ENCODE results near the gene PRKCA.
"Not testable (repeated sequence)": the region's sequence is repeated elsewhere in the genome, so short reads cannot be mapped to it uniquely, and the experiment has no call there.

The PRKCA gene

DNA sequence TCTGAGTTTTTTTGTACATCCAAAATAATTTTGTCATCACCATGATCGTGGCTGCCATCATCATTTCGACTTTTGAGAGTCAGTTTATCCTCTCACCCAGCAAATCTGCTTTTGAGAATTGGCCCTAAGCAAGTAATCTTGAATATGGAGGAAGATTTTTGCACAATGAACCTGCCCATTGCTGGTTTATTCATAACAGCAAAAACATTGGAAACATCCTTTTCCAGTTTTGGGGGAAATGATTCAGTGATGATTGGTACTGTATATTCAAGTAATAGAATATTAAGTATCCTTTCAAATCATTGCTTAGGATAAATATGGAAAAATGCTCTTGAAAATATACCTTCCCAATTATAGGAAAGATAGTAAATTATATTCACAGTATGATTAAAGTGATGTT, 53.1 kb downstream of the PRKCA start:
- DNase-seq = no peak

DNA sequence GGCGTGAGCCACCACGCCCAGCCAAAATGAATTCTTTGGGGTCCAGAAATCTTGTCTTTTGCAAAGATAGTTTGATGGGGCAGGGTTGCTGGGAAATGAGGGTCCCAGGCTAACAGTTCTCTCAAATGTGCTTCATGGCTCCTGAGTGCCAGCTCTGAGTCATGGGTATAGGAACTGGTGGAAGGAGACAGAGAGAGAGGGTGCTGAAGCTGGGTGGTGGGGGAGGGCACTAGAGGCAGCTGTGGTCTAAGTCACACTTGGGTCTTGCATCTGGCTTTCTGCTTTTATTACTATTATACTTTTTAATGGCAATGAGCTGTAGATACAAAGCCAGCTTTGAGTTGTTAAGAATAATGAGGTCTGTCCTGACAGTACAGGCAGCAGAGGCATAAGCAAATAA, 54.6 kb downstream of the PRKCA start:
- no peak for DNase-seq

DNA sequence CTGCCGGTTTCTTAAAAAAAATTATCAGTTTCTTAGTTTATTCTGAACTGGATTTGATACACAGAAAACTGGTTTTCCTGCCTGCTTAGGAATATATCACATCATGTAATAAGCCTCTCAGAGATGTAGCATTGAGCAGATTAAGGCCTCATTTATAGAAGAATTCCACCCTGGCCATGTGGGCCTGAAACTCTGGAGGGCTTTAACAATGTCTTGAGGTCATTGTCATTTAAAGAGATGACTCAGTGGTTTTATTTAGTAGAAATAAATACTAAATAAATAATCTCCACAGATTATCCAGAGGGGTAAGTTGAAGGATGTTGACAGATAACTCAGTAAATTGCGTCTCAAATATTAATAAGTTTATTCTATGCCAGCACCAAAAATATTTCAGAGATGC, 56.9 kb downstream of the PRKCA start:
- no peak for DNase-seq

DNA sequence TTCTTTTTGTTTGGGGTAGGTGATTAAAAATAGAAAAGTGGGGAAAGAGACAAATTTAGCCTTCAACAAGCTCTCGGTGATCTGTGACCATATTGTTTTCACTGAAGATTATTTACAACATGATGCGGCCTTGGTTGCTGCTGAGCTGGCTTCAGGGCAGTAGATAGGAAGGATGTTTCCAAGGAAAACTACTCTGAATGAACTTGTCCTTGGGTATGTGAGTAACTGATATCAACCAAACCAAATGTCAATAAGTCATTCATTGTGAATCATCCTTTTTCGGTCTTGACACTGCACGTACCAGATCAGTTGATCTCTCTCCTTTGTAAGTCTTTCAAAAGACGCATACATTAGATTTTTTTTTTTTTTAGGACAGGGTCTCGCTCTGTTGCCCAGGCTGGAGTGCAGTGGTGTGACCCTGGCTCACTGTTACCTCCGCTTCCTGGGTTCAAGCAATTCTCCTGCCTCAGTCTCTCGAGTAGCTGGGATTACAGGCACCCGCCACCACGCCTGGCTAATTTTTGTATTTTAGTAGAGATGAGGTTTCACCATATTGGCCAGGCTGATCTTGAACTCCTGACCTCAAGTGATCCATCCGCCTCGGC, 58.6 kb downstream of the PRKCA start:
- not testable (repeated sequence) for DNase-seq

DNA sequence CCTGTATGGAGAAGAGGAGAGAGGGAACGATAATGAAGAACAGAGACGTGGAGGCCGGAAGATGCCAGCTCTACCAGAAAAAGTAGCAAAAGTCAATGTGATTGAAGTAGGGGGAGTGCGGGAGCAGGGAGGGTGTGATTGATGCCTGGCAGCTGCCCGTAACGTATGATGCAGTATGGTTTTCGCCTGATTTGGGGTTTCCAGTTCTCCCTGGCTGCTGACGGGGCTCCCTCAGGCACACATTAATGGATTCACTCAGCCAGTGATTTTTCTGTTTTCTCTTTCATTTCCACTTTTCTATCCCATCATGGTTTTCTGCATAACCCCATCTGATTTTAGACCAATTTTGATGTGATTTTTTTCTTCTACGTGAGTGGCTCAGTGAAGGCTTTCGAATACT, 62.1 kb downstream of the PRKCA start:
- DNase-seq = no peak

DNA sequence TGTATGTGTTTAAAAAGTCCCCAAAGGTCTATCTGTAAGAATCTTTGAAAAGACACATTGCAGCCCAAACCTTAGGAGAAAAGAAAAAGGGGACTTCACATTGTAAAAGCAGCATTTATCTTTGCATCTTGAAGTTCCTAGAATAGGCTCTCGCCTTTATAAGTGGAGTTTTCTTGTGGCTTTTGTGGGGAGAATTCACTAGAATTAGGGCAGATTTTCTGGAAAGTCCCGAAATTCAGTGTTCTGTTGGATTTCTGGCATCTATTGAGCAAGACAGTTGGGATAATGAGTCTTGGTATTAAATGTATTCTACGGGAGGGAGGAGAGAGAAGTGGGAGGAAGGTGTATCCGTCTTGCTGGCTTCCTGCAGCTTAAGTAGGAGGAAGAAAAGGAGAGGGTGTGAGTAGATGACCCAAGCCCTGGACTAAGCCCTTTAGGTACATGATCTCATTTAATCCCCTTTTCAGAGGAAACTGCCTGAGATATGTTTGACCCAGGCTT, 62.6 kb downstream of the PRKCA start:
- no peak for DNase-seq

DNA sequence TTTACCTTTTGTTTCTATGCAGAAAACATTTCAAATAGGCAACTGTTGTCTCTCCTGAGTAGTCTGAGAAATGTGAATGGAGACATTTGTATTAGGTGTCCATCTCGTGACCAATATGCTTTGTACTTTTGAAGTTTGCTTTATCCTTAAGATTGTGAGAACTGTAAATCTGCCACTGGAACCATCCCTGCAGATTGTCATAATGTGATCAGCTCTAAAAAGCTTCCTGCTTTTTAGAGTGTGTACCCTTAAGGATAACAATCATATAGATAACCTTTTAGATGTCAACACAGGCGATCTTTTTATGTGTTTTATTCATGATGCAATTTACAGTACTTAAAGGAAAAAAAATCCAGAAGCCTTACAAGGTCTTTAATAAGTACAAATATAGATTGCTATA, 63.5 kb downstream of the PRKCA start:
- DNase-seq = no peak

DNA sequence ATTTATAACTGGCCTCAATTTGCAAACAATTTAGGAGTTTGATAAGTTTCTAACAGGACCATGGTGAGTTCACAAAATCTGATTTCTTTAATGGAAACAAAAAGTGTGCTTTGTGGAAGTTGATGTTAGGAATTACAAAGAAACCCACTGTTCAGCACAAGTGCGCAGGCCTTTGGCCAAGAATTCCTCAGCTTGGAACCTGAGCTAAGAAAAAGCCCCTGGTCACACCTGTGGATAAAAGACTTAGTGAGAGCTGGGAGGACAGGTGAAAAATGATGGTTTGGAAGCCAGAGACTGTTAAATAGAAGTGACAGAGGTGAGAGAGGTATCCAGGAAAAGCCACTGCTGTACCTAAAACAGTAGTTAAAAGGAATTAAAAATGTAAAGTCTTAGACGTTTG, 64.7 kb downstream of the PRKCA start:
- no peak for DNase-seq

DNA sequence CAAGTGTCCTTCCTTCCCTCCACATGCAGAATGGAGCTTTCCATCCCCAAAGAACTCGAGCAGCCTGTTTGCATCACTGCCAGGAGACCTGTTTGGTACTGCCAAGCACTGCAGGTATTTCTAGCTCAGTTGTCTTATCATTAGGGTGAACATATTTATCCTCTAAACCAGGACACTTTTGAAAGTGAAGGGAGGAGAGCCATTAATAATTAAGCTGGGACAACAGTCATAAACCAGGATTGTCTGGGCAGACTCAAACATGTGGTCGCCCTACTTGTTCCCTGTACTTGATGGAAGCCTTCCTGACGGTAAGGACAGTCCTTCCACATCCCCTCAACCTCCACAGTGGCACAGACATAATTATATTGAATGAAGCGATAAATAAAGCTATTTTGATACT, 67.4 kb downstream of the PRKCA start:
- DNase-seq = no peak

DNA sequence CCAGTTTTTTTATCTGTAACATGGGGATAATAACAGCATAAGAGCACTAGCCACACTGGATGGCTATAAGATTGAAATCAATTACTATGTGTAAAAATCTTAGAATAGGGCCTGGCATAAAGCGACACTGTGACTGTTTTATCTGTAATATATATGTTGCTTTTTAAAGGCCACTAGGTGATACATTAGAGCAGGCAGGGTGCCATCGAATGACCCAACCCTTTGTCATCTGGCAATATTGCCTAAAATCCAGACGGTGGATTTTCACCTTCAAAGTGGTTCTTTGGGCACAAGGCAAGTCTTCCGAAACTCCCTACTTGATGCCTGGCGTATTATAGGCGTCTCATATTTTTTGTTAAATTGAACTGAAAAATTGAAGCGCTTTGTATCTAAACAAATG, 69.1 kb downstream of the PRKCA start:
- no peak for DNase-seq

DNA sequence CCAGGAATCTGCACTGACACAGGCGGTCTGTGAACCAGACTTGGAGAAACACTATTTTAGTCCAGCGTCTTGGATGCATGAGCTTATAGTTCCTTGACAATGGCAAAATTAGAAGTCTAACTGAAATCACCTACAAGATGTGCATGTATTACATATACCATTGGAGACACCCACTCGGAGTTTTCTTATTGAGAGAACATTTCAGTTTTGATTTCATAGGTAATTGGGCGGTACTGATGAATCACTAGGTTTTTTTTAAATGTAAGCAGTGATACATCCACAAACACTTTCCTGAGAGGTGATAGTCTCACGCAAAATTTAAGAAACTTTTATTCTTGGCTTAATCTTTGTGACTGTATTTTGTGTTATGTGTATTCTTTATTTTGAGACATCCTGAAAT, 69.8 kb downstream of the PRKCA start:
- no peak for DNase-seq

DNA sequence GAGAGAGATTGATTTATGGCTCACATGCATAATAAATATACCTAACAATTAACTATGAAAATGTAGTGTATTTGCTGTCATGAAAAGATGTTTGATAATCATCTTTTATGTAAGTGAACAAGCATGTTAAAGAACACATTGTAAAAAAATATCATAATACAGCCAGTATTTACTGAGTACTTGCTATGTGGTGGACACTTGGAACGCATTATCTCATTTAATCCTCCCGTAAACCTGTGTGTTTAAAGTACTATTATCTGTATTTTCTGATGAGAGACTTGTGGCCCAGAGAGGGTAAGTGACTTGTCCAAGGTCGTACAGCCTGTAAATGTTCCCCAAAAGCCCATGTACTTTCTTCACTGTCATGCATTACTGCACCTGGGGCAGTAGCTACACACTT, 70.7 kb downstream of the PRKCA start:
- DNase-seq = no peak

DNA sequence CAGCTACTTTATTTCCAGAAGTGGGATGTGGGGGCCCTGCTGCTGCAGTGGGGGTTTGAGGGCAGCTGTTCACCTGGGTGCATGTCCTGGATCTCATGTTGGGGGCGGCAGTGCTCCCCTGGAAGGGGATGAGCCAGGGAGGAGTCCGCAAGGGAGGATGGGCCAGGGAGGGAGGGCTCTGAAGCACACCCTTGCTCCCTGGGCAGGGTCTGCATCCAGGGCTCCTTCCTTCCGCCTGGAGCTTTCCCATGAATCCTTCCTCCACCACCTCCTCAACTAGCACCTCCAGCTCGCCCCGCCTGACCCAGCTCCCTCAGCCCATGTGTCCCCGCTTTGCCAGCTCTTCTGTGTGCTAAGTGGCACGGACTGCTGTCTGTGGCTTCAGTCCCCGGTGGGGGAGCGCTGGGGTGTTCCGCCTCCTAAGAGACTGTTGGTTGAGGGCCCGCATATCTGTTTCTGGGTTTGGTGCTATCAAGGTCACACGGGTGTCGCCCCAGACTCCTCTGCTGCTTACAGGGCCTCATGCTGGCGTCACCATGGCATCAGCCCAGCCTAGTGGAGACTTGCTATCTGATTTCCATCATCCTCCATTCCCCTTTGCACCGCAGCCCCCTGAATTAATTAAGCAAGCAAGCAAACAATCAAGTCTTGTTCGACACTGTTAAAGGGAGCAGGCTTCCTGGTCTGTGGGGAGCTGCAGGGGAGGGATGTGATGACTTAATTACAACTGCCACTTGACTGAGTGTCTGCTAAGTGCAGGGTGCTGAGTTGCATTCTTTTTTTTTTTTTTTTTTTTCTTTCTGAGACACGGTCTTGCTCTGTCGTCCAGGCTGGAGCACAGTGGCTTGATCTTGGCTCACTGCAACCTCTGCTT, 71.8 kb downstream of the PRKCA start:
- DNase-seq = no peak

DNA sequence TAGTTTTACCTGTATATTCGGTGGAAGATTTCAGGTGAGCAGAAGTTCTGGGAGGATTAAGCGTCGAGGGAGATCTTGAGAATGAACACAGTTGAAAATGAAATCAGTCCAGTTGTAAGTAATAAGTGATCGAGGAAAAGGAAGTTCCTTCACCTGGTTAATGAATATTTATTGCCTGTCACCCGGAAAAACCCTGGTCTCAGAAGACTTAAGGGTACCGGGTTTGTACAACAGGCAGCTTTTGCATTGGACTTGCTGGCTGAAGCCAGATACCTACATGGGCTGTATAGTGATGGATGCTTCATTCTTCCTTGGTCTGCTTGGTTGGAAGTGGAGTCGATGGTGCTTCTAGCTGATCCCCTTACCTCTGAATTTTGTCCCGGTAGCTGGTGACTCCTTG, 72.7 kb downstream of the PRKCA start:
- DNase-seq = no peak

DNA sequence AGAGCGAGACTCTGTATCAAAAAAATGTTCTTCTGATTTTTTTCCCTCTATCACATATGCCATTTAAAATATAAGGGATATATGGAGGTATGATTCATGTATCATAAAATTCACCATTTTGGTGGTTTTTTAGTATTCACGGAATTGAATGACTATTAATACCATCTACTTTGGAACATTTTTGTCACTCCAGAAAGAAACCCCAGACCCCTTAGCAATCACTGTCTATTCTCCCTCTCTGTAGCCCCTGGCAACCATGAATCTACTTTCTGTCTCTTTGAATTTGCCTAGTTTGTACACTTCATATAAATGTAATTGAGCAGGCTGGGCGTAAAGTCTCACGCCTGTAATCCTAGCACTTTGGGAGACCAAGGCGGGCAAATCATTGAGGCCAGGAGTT, 75.9 kb downstream of the PRKCA start:
- DNase-seq = no peak

DNA sequence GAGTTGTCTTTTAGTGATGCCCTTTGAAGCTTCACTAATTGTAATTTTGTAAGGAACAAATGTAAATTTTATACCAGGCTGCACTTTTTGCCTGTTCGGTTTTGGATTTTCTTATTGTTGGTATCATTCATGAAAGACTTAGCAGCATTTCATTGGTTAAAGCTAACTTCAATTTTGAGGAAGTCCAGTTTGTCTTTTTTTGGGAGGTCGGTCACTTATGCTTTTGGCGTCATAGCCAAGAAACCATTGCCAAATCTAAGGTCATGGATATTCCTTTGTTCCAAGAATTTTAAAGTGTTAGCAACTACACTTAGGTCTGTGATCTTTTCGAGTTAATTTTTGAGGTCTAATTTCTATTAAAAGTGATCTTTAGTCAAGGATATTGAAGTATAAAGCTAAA, 77.1 kb downstream of the PRKCA start:
- DNase-seq = no peak

DNA sequence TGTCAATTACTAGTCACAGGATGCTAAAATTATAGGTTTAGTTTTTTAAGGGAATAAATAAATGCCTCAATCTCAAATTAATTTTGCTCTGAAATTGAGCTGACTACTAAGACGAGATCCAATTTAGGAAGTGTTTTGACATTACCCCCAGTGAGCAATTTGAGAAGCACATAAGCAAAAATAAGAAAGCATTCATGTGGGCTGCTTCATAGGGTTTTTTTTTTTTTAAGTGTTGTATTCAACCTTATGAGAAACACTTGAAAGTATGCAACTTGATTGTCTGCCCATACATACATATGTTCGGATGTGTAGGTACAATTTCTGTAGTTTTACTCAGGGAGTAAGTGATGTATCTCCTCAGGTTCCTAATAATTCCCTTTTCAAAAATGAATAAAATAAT, 77.6 kb downstream of the PRKCA start:
- DNase-seq = no peak

DNA sequence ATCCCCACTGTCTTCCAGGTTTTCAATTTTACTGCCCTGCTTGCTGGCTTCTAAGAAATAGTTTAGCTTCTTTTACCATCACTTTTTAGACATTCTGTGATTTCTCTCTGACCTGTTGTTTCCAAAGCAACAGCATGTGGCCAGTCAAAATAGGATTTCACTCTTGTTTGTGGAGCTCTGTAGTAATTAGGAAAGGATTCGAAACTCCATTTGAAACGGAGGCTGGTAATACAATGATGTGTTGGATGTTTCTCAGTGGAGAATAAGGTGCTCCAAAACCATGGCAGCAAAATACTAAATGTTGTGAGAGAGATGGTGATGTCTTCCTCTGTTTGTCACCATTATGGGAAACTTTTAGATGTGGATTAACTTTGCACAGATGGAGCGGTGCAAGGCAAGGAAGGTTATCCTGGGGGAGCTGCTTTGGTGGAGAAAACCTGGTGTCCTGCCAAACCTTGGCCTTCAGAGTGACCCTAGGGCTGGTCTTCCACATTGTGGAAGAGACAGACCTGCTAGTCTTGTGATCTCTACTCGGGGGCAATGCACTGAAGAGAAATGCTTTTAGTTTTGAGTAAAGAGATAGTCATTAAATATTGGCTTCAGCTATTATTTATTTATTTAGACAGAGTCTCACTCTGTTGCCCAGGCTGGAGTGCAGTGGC, 79.4 kb downstream of the PRKCA start:
- DNase-seq = no peak

DNA sequence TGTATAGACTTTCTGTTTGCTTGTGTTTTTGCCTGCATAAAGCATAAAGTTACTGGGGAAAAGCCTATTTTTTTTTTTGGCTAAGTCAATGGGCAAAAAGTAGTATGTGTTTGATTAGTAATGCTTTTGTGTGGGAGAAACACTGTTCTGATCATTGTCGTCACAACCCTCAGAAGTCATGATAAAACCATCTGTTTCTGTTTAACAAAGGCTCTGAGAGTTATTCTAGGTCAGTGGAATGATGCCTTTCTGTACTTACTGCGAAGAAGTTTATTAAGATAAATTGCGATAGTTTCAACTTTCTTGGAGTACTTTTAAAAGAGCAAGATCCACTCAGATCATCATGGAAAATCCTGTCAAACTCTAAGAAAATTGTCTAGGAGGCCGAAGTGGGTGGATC, 80.9 kb downstream of the PRKCA start:
- DNase-seq = no peak

DNA sequence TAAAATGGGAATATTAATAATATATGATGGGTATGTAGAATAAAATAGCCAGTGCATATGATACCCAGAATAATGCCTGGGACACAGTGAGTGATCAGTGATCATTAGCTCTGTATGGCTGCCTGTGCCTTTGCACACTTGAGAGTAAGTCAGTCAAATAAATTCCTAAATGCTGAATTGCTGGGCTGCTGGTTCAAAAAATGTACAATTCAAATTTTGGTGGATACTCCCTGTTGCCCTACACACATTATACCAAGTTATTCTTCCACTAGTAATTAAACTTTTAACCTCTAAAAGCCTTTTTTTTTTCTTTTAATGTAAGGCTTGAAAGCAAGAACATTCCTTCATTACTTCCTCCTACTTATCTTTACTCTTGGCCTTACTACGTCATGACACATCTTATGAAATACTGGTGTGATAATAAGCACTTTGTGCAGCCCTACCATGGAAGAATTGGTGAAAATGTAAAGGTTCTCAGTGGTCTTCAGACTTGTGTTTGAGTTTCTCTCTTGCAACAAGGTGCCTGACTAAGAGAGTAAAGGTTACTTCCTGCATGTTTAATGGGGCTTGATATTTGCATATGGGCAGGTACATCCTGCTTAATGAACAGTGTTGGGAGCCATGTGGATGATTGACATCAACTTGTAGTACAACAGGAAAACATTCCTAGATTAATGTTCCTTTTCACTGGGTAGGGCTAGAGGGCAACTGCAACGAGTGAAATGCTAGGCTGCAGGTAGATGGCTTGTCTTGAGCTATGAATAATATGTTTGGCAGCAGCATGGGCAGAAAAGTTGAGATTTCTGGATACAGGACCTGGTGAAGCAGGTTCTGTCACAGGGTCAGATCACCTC, 84.3 kb downstream of the PRKCA start:
- DNase-seq = no peak

DNA sequence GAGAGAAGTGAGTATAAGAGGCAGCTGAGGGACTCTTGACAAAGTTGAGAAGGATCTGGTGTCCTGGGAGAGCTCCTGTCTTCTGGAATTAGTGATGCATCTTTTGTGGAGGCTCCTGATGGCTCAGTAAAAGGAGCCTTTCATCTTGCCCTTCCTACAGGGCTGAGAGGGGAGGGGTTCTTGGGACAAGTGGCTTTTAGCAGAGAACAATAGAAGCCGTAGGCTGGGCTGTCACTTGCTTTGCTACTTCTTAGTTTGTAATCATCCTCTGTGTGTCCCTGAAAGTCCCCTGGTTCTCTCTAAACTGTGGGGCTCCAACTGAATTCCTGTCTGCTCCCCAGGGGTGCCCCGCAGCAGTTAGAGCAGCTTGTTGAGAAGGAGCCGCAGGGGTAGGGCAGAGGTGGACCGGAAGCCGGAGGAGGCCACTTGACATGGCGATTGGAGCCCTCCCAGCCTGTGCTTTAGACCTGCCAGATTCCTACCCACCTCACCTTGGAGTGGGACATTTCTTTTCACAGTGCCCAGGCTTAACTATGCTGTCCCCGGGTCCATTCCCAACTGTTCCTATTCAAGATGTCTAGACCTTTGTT, 85.1 kb downstream of the PRKCA start:
- no peak for DNase-seq

DNA sequence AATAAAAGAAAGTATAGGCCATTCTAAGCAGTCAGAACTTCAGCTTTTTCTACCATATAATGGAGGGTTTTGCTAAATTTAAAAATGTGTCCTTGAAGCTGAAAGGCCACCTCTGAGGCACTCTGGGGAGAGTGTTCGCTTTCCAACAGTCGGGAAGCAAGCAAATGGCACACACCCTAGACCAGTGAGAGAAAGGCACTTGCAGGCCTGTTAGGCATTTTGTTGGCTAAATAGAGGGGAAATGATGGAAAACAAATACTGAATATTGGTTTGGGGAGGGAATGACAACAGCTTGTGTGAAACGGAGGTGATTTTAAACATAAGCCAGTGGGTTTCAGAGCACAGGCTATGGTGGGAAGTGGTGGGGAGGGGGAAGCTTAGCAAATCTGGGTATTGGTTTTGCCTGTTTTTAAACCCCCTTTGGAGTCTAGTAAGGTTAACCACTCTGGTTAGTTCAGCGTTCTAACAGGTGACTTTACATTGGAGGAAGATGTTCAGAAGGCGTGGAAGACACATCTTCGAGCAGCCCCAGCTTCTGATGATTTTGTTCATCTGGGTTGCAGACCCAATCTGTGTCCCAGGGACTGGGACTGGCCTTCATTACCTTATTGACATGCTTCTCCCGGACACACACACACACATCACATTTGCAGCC, 90.5 kb downstream of the PRKCA start:
- DNase-seq = no peak

Data from activated CD4-positive, CD25-positive, alpha-beta regulatory T cell treated with anti-CD3 and anti-CD28 coated beads, Interleukin-2, amount 50 U/mL, for 72 hours (primary cell).